OCI-LY1 (cell line): ENCODE data around the gene ABHD17A.

ENCODE experiments used
- CTCF ChIP-seq: fragments of 200-600 bp; sonication (generic), shearing (Covaris generic); IDR thresholded peaks from 2 replicates; pipeline ENCODE4 v1.5.1; 2017; ENCODE audit warnings: mild to moderate bottlenecking, antibody characterized with exemption, low read length, moderate library complexity, mixed read lengths
- EZH2 ChIP-seq: fragments of 200-600 bp; sonication (generic), shearing (Covaris generic); IDR thresholded peaks from 2 replicates; pipeline ENCODE4 v1.8.0; 2017; ENCODE audit warnings: borderline replicate concordance, mixed run types, mild to moderate bottlenecking, antibody characterized with exemption, low read length, moderate library complexity, mixed read lengths

DNA sequence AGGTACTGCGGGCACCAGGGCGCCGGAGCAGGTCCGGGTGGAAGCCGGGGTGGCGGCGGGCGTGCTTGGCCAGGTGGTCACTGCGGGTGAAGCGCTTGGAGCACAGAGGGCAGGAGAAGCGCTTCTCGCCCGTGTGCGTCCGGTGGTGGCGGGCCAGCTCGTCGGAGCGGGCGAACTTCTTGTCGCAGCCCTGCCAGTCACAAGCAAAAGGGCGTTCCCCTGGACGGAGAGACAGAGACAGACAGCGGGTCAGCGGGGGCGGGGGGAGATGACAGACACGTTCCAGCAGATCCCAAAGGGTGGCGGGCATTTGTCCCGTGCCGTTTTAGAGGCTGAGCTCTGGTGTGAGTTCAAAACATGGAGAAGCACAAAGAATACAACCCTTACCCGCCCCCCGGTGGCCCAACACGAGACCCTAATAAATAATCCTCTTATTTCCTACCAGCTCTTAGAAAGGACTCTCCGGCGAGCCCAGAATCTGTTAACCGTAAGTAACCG, 30.7 kb downstream of the ABHD17A start:
- TF ChIP-seq CTCF: no peak
- no peak for TF ChIP-seq EZH2
